GM19035 (cell line): ENCODE results near the gene TMCO6.
"Not testable (repeated sequence)": the region's sequence is repeated elsewhere in the genome, so short reads cannot be mapped to it uniquely, and the experiment has no call there.

Experiments
- ATAC-seq: cut with Tn5 transposase; IDR thresholded peaks from one replicate; pipeline ENCODE4 v1.9.1; 2021; ENCODE audit not compliant: unreplicated experiment

TMCO6 gene

GRCh38 chr5:140630292-140631035, 8.8 kb upstream of the TMCO6 start:
- ATAC-seq = no peak

DNA sequence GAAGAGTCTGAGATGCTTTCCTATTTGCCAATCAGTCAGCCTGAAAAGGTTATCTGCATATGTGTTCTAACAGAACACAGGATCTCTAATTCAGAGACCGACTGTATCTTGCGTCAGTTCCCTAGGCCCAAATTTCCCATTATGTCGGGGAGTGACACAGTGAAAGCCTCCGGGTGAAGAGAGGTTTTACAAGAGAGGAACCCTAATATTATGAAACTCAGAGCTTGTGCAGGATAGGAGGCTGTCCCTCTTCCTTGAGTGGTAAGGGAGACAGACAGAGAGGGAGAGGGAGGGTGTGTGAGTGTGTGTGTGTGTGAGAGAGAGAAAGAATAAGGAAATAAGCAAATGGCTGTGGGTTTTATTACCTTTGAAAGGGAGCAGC, 8.2 kb upstream of the TMCO6 start:
- ATAC-seq = no peak

GRCh38 chr5:140631831-140632365, 7.4 kb upstream of the TMCO6 start:
- ATAC-seq = peak; percentile 32

GRCh38 chr5:140632366-140633020, 6.8 kb upstream of the TMCO6 start:
- ATAC-seq = peak; percentile 59

DNA sequence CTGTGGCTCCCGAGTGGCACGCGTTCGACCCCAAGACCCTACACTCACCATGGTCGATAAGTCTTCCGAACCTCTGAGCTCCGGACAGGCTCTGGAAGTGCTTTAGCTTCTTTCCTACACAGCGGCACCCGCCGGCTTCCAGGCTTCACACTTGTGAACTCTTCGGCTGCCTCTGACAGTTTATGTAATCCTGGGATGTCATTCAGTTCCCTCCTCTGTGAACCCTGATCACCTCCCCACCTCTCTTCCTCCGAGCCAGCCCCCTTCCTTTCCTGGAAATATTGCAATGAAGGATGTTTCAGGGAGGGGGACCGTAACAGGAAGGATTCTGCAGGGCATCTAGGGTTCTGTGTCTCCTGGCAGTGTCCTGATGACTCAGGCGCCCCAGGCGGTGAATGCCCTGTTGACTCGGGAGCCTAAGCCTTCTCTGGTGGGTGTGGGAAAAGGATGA, 6.2 kb upstream of the TMCO6 start, which contains the start of gene CD14:
Gene CD14, minus strand, starts transcription at position 155 of the 451 bp plus-strand sequence. Its CDS starts 104 bp downstream, at position 51.
- ATAC-seq = no peak

GRCh38 chr5:140633501-140633900, 5.8 kb upstream of the TMCO6 start:
- no peak for ATAC-seq

GRCh38 chr5:140634103-140634502, 5.1 kb upstream of the TMCO6 start:
- no peak for ATAC-seq

DNA sequence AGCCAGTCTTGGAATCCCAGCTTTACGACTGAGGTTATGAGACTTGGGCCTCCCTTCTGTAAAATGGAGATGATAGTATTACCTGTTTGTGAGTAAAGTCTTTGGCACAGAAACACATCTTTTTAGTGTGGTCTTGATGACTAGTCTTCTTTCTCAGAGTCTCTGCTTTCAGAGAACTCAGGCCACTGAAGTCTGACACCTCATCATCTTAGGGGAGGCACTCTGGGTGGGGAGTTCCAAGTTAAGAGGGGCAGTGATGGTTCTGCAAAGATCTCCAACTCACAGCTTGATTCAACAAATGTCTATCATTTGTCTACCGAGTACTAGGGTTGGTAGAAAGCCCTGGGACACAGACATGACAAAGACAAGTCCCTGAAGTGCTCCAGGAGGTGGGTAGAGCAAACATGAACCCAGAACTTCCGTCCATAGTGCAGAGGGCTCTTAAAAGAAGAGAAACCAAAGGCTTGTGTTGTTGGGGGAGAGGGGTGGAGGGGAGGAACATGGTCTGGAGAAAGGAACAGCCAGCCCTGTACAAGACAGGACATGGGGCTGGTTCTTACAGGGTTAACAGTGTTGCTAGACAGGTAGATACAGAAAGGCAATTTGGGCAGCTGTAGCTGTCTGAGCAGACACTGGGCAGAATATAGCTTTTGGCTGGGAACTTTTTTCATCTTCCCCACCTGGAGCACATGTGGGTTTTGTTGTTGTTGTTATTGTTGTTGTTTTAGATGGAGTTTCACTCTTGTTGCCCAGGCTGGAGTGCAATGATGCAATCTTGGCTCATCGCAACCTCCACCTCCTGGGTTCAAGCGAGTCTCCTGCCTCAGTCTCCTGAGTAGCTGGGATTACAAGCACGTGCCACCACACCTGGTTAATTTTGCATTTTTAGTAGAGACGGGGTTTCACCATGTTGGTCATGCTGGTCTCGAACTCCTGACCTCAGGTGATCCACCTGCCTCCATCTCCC, 3.7 kb upstream of the TMCO6 start:
- no peak for ATAC-seq

GRCh38 chr5:140637371-140638100, 1.7 kb upstream of the TMCO6 start:
- no peak for ATAC-seq

DNA sequence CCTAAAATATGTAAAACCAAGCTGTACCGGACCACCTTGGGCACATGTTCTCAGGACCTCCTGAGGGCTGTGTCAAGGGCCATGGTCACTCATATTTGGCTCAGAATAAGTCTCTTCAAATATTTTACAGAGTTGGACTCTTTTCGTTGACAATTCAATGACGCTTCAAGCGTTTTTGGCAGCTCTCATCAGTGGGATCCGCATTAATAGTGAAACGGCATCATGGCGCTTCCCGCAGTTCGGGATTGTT, 428 bp upstream of the TMCO6 start:
- ATAC-seq = peak; percentile 1

DNA sequence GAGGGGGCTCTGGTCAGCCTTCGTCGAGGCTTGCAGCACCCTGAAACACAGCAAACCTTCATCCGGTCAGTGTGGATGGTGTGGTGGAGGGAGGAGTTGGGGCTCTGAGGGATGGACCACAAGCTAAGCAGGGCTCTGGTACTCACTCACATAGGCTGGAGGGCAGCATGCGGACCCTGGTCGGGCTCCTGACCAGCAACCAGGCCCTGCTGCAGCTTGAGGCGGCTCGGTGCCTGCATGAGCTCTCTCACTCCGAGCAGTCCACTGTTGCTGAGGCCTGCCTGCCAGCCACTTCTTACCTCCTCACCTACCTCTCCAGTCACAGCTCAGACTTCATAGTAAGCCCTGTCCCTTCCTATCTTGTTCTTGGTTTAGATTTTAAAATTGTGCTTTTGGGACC, 2.5 kb downstream of the TMCO6 start:
- no peak for ATAC-seq

DNA sequence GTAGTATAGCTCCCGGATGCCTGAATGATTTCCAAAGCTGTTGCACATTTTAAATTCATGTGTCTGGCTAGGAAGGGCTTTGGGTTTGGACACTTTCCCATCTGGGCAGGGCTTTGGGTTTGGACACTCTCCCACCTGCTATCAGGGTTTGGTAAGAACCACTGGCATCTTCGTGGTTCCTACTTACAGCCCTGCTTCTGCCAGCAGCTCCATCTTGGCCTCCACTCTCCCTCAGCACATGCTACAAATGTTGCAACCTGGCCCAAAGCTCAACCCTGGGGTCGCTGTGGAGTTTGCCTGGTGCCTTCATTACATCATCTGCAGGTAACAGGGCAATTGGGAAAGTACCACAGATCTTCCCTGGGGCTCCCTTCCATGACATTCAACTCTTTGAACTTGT, 3.5 kb downstream of the TMCO6 start:
- ATAC-seq = no peak

DNA sequence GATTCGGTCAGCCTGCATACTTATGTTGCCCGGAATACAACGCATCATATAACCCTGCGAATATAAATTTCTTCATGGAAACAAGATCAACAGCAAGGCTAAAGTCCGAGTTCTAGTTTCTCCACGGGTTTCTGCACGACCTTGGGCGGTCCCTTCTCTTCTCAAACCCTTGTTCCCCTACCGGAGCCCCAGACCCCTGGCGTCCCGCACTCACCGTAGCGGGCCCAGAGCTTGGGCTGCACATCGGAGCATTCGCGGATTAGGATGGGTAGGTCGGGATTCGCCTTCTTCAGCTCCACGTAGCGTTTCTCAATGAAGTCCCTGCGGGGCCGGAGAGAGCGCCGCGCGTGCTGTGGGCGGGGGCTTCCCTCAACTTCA, 7.8 kb downstream of the TMCO6 start:
- no peak for ATAC-seq

DNA sequence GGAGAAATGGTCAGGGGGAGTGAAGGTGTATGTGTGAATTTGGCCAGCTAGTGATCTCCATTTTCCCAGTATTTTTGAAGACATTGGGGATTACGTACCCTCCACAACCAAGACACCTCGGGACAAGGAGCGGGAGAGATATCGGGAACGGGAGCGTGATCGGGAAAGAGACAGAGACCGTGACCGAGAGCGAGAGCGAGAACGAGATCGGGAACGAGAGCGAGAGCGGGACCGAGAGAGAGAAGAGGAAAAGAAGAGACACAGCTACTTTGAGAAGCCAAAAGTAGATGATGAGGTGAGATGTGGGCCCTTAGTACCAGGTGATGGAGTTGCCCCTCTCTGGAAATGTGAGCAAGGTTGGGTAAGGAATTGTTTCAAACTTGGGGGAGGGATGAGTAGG, 19.6 kb downstream of the TMCO6 start:
- no peak for ATAC-seq

DNA sequence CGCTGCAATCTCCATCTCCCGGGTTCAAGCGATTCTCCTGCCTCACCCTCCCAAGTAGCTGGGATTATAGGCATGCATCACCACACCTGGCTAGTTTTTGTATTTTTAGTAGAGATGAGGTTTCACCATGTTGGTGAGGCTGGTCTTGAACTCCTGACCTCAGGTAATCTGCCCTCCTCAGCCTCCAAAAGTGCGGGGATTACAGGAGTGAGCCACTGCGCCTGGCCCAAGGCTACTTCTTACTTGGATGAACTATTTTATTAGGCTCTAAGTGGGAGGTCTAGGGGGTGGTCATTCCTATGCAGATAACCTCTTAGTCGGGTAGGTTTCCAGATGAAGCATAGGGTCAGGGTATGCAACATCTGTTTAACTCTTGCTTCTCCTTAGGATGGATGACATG, 21.1 kb downstream of the TMCO6 start:
- not testable (repeated sequence) for ATAC-seq

DNA sequence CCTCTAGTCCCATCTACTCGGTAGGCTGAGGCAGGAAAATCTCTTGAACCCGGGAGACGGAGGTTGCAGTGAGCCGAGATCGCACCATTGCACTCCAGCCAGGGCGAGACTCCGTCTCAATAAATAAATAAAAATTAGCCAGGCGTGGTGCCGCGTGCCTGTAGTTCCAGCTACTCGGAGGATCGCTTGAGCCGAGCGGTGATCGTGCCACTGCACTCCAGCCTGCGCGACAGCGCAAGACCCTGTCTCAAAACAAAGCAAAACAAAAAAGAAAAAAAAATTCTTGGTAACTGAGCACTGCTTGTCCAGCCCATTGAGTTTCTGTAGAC, 24.7 kb downstream of the TMCO6 start:
- ATAC-seq = no peak

- peak; percentile 98 for ATAC-seq
Measured at GRCh38 chr5:140664359-140665119, 25.3 kb downstream of the TMCO6 start, which contains the start of gene WDR55. TSS of gene WDR55 (plus strand) at chr5:140664904. CDS start at chr5:140664913, 9 bp downstream.

DNA sequence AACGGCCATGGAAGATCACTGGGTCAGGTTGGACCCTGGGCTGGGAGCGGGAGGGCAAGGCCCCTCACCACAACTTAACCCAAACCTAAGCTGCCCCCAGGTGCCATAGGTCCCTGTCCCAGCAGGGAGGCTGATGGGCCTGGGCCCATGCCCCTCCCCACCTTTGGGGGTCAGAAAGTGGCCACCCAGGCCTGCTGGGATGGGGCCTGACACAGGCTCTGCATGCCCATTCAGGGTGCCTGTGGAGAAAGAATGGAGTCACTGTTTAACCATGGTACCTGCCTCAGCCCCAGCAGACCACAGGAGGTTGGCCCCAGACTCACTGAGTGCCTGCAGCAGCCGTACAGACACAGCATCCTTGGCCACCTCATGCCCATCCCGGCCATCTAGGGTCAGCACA, 31.8 kb downstream of the TMCO6 start:
- ATAC-seq = not testable (repeated sequence)

GRCh38 chr5:140671472-140672125, 32.3 kb downstream of the TMCO6 start:
- ATAC-seq = no peak
